ENCODE data around the gene PRIM1.
"Not testable (repeated sequence)": the region's sequence is repeated elsewhere in the genome, so short reads cannot be mapped to it uniquely, and the experiment has no call there.

PRIM1 gene

DNA sequence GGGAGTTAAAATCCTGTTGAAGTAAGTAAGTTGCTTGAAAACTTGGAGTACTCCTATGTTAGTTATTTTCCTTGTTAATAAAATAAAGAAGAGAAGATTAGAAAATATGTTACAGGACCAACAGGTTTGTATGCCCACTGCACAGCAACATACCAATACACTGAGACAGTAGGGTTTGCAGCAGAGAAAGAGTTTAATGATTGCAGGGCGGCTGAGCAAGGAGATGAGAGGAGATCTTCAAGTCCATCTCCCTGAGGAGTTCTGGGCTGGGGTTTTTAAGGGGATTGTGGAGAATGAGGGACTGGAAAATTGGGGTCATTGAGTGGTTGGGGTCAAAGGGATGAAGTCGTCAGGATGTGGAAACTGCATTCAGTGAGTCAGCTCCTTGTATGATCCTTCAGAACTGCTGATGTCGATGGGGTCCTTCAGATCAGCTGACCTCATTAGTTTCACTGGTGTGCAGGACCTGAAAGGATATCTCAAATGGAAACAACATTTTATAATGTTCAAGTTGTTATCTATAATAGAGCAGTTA, 6.7 kb upstream of the PRIM1 start:
- no peak overlapping the region for H3K18ac ChIP-seq (ENCODE audit: low read length)
- no peaks in the 10 kb centered on the region for H3K79me2 ChIP-seq (ENCODE audit: control insufficient read depth, insufficient read depth, low read length, poor library complexity)
- no peaks in the 10 kb centered on the region for H3K79me1 ChIP-seq (ENCODE audit: low read length)
- H3K27ac ChIP-seq (ENCODE audit: low read depth, low read length), result no peak overlapping the region
- no peaks in the 10 kb centered on the region for H3K36me3 ChIP-seq (ENCODE audit: control insufficient read depth in 1 of 2, insufficient read depth in 2 of 2, low read length in 2 of 2)
- H3K23ac ChIP-seq (ENCODE audit: low read length), result no peak overlapping the region
- H2BK12ac ChIP-seq (ENCODE audit: low read length), result no peak overlapping the region
- no peak overlapping the region for H3K4me2 ChIP-seq (ENCODE audit: low read length)
- no CpG with 5 or more reads among the region's 3 CpGs for WGBS (ENCODE audit: extremely low coverage, insufficient coverage, insufficient read length)
- H3K9me3 ChIP-seq (ENCODE audit: insufficient read depth, low read depth, low read length), result no peaks in the 10 kb centered on the region
- no peak overlapping the region for H4K12ac ChIP-seq (ENCODE audit: low read depth, low read length)
- DNase-seq, result no peak
- H3K9ac ChIP-seq (ENCODE audit: low read length), result no peak overlapping the region
- no peak overlapping the region for H4K8ac ChIP-seq (ENCODE audit: low read depth, low read length)
- no peak overlapping the region for H2BK5ac ChIP-seq (ENCODE audit: low read depth, low read length, poor library complexity)
- no peak overlapping the region for H3K14ac ChIP-seq (ENCODE audit: low read length)
- H3K4ac ChIP-seq (ENCODE audit: low read depth, low read length), result no peak overlapping the region
- H3K4me3 ChIP-seq (ENCODE audit: low read depth, low read length), result no peak overlapping the region
- H3K27me3 ChIP-seq (ENCODE audit: insufficient read depth, low read length), result no peaks in the 10 kb centered on the region
- H2BK120ac ChIP-seq (ENCODE audit: insufficient read depth, low read length, poor library complexity), result no peak overlapping the region
- no peaks in the 10 kb centered on the region for H3K4me1 ChIP-seq (ENCODE audit: control insufficient read depth in 1 of 2, insufficient read depth in 2 of 2, low read length in 2 of 2)
- H2AK5ac ChIP-seq (ENCODE audit: low read length), result no peak overlapping the region
- H2AFZ ChIP-seq (ENCODE audit: insufficient read depth, low read length, poor library complexity), result no peak overlapping the region
- H4K91ac ChIP-seq (ENCODE audit: low read depth, low read length), result no peak overlapping the region

- not testable (repeated sequence) for H3K9me3 ChIP-seq (ENCODE audit: insufficient read depth, low read depth, low read length); H3K4me3 ChIP-seq (ENCODE audit: low read depth, low read length); H3K18ac ChIP-seq (ENCODE audit: low read length); H4K91ac ChIP-seq (ENCODE audit: low read depth, low read length); H4K12ac ChIP-seq (ENCODE audit: low read depth, low read length); H3K27ac ChIP-seq (ENCODE audit: low read depth, low read length); H3K36me3 ChIP-seq (ENCODE audit: control insufficient read depth in 1 of 2, insufficient read depth in 2 of 2, low read length in 2 of 2); H3K14ac ChIP-seq (ENCODE audit: low read length); H3K4me1 ChIP-seq (ENCODE audit: control insufficient read depth in 1 of 2, insufficient read depth in 2 of 2, low read length in 2 of 2); H2BK120ac ChIP-seq (ENCODE audit: insufficient read depth, low read length, poor library complexity); H3K79me1 ChIP-seq (ENCODE audit: low read length); H3K4ac ChIP-seq (ENCODE audit: low read depth, low read length); H3K27me3 ChIP-seq (ENCODE audit: insufficient read depth, low read length); H3K9ac ChIP-seq (ENCODE audit: low read length); H3K79me2 ChIP-seq (ENCODE audit: control insufficient read depth, insufficient read depth, low read length, poor library complexity); H4K8ac ChIP-seq (ENCODE audit: low read depth, low read length); DNase-seq; H2BK12ac ChIP-seq (ENCODE audit: low read length); H2BK5ac ChIP-seq (ENCODE audit: low read depth, low read length, poor library complexity); H3K4me2 ChIP-seq (ENCODE audit: low read length); H2AK5ac ChIP-seq (ENCODE audit: low read length); H3K23ac ChIP-seq (ENCODE audit: low read length); H2AFZ ChIP-seq (ENCODE audit: insufficient read depth, low read length, poor library complexity)
- WGBS (ENCODE audit: extremely low coverage, insufficient coverage, insufficient read length), result no CpG with 5 or more reads among the region's 1 CpG
Measured at GRCh38 chr12:56757971-56758370, 5.8 kb upstream of the PRIM1 start.

DNA sequence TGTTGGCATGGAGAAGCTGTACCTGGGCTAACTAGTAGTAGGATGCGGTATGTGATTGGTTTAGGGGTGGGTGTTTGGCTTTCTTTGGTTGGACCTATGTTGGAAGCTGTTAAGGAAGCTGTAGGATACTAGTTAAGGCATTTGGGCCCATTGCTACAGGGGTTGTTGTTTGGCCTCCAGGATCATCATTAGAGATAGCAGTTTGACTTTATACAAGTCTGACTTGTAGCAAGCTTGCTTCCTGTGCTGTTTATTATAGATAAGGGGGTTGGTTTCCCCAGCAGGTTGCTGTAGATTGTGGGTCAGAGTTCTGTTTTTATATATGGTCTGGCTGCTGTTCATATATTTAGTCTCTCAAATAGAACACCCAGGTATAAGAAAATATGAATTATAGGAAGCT, 1.4 kb upstream of the PRIM1 start:
- WGBS (ENCODE audit: extremely low coverage, insufficient coverage, insufficient read length), result no CpG with 5 or more reads among the region's 1 CpG
- Histone ChIP-seq H3K4me1 (ENCODE audit: control insufficient read depth in 1 of 2, insufficient read depth in 2 of 2, low read length in 2 of 2) (no peaks in the 10 kb centered on the region), H2BK120ac (ENCODE audit: insufficient read depth, low read length, poor library complexity) (no peak overlapping the region), H3K18ac (ENCODE audit: low read length) (no peak overlapping the region), H4K8ac (ENCODE audit: low read depth, low read length) (no peak overlapping the region), H3K27me3 (ENCODE audit: insufficient read depth, low read length) (no peaks in the 10 kb centered on the region), H3K79me1 (ENCODE audit: low read length) (peaks cover 5% of the 10 kb centered on the region), H3K9me3 (ENCODE audit: insufficient read depth, low read depth, low read length) (no peaks in the 10 kb centered on the region), H2AFZ (ENCODE audit: insufficient read depth, low read length, poor library complexity) (no peak overlapping the region), H4K91ac (ENCODE audit: low read depth, low read length) (no peak overlapping the region), H2BK12ac (ENCODE audit: low read length) (no peak overlapping the region), H3K36me3 (ENCODE audit: control insufficient read depth in 1 of 2, insufficient read depth in 2 of 2, low read length in 2 of 2) (peaks cover 2% of the 10 kb centered on the region in 2 experiments), H3K14ac (ENCODE audit: low read length) (no peak overlapping the region), H3K4me2 (ENCODE audit: low read length) (no peak overlapping the region), H2AK5ac (ENCODE audit: low read length) (no peak overlapping the region), H4K12ac (ENCODE audit: low read depth, low read length) (no peak overlapping the region), H2BK5ac (ENCODE audit: low read depth, low read length, poor library complexity) (no peak overlapping the region), H3K27ac (ENCODE audit: low read depth, low read length) (no peak overlapping the region), H3K9ac (ENCODE audit: low read length) (no peak overlapping the region), H3K4ac (ENCODE audit: low read depth, low read length) (no peak overlapping the region), H3K4me3 (ENCODE audit: low read depth, low read length) (no peak overlapping the region), H3K23ac (ENCODE audit: low read length) (no peak overlapping the region), H3K79me2 (ENCODE audit: control insufficient read depth, insufficient read depth, low read length, poor library complexity) (peaks cover 3% of the 10 kb centered on the region)
- no peak for DNase-seq

- H3K9me3 ChIP-seq (ENCODE audit: insufficient read depth, low read depth, low read length); H3K14ac ChIP-seq (ENCODE audit: low read length); H3K9ac ChIP-seq (ENCODE audit: low read length); H3K4me3 ChIP-seq (ENCODE audit: low read depth, low read length); H3K27me3 ChIP-seq (ENCODE audit: insufficient read depth, low read length); H3K4ac ChIP-seq (ENCODE audit: low read depth, low read length); H3K27ac ChIP-seq (ENCODE audit: low read depth, low read length); H4K8ac ChIP-seq (ENCODE audit: low read depth, low read length); H2BK5ac ChIP-seq (ENCODE audit: low read depth, low read length, poor library complexity); H3K79me1 ChIP-seq (ENCODE audit: low read length); H2AK5ac ChIP-seq (ENCODE audit: low read length); H3K79me2 ChIP-seq (ENCODE audit: control insufficient read depth, insufficient read depth, low read length, poor library complexity); H4K91ac ChIP-seq (ENCODE audit: low read depth, low read length); H2AFZ ChIP-seq (ENCODE audit: insufficient read depth, low read length, poor library complexity); H3K4me1 ChIP-seq (ENCODE audit: control insufficient read depth in 1 of 2, insufficient read depth in 2 of 2, low read length in 2 of 2); H3K4me2 ChIP-seq (ENCODE audit: low read length); H2BK12ac ChIP-seq (ENCODE audit: low read length); H2BK120ac ChIP-seq (ENCODE audit: insufficient read depth, low read length, poor library complexity); H3K18ac ChIP-seq (ENCODE audit: low read length); H3K23ac ChIP-seq (ENCODE audit: low read length); DNase-seq; H3K36me3 ChIP-seq (ENCODE audit: control insufficient read depth in 1 of 2, insufficient read depth in 2 of 2, low read length in 2 of 2); H4K12ac ChIP-seq (ENCODE audit: low read depth, low read length): not testable (repeated sequence)
- WGBS (ENCODE audit: extremely low coverage, insufficient coverage, insufficient read length), result no CpG with 5 or more reads among the region's 13 CpGs
Measured at GRCh38 chr12:56750596-56750995, 1.5 kb downstream of the PRIM1 start.
